Measurements from ENCODE around the gene ARHGEF11. TPM values are rescaled to one million over a fixed set of nuclear protein-coding genes. Genes with fewer than 3 reads are reported as not detected.

ARHGEF11 gene
- total RNA-seq, 1 experiment from 2014 or later, result 41.1 TPM

DNA sequence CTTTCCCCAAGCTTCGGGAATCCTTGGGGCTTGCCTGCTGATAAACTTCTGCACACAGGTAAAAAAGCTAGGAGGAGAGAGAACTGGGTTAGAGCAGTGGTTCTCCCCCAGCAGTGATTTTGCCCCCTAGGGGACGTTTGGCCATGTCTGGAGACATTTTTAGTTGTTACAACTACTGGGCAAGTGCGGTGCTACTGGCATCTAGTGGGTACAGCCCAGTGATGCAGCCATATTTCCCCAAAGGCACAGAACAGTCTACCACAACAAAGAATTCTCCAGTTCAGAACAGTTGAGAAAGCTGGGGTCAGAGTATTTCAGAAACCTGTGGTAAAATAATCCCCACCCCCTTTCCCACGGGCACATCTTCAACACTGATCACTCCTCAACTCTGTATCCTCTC lies 83.8 kb downstream of the ARHGEF11 start:
- H3K4me2 ChIP-seq (ENCODE audit: insufficient read depth, insufficient read length, low read length), result no peak overlapping the region
- no peak overlapping the region for H2BK20ac ChIP-seq (ENCODE audit: low read depth, low read length, poor library complexity, severe bottlenecking)
- no peak overlapping the region for H4K91ac ChIP-seq (ENCODE audit: insufficient read length, low read depth, low read length)
- no peaks in the 10 kb centered on the region for H3K79me2 ChIP-seq (ENCODE audit: insufficient read depth, low read length)
- H3K27ac ChIP-seq (ENCODE audit: insufficient read length, low read depth, low read length), result no peak overlapping the region
- H2AK5ac ChIP-seq (ENCODE audit: insufficient read length, low read length), result no peak overlapping the region
- H3K4me1 ChIP-seq (ENCODE audit: insufficient read depth, low read length), result no peaks in the 10 kb centered on the region
- no peak overlapping the region for H2BK12ac ChIP-seq (ENCODE audit: insufficient read length, low read depth, low read length)
- H4K5ac ChIP-seq (ENCODE audit: insufficient read length, low read depth, low read length), result no peak overlapping the region
- H2BK5ac ChIP-seq (ENCODE audit: insufficient read length, low read length), result no peak overlapping the region
- H3T11ph ChIP-seq (ENCODE audit: low read length), result no peak overlapping the region
- H4K8ac ChIP-seq (replicated peaks; ENCODE audit: insufficient read length, low read depth, low read length), result no peak overlapping the region
- H3K18ac ChIP-seq (ENCODE audit: insufficient read length, low read depth, low read length), result no peak overlapping the region
- no peak overlapping the region for H3K14ac ChIP-seq (ENCODE audit: insufficient read depth, low read length)
- H3K9ac ChIP-seq (ENCODE audit: extremely low read depth, insufficient read length, low read length), result no peak overlapping the region
- H3K9me3 ChIP-seq (ENCODE audit: control insufficient read depth, low read depth, low read length), result no peaks in the 10 kb centered on the region
- H3K56ac ChIP-seq (ENCODE audit: insufficient read length, low read depth, low read length), result no peak overlapping the region
- TF ChIP-seq, protein P1, sequence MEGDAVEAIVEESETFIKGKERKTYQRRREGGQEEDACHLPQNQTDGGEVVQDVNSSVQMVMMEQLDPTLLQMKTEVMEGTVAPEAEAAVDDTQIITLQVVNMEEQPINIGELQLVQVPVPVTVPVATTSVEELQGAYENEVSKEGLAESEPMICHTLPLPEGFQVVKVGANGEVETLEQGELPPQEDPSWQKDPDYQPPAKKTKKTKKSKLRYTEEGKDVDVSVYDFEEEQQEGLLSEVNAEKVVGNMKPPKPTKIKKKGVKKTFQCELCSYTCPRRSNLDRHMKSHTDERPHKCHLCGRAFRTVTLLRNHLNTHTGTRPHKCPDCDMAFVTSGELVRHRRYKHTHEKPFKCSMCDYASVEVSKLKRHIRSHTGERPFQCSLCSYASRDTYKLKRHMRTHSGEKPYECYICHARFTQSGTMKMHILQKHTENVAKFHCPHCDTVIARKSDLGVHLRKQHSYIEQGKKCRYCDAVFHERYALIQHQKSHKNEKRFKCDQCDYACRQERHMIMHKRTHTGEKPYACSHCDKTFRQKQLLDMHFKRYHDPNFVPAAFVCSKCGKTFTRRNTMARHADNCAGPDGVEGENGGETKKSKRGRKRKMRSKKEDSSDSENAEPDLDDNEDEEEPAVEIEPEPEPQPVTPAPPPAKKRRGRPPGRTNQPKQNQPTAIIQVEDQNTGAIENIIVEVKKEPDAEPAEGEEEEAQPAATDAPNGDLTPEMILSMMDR (conservative IDR thresholded peaks at IDR 0.05), result peak; percentile 55
- no CpG with 5 or more reads among the region's 4 CpGs for WGBS (ENCODE audit: extremely low coverage, insufficient read length, low lambda C conversion rate)
- Mint-ChIP-seq H3K27ac (no peak overlapping the region; a peak in 1 of 7 replicates), H3K27me3 (ENCODE audit: low read depth) (no peaks in the 10 kb centered on the region), H3K4me1 (no peaks in the 10 kb centered on the region), H3K9me3 (no peaks in the 10 kb centered on the region), H3K36me3 (ENCODE audit: insufficient read depth in 1 of 3, low read depth in 3 of 3) (peaks cover 21 to 88% (median 71%) of the 10 kb centered on the region in 3 experiments; a peak in 6 of 7 replicates), H3K4me3 (no peak overlapping the region)
- no peak overlapping the region for H3K23ac ChIP-seq (ENCODE audit: insufficient read length, low read depth, low read length)
- H2AFZ ChIP-seq (ENCODE audit: low read length), result no peak overlapping the region
- no peak overlapping the region for H2BK15ac ChIP-seq (ENCODE audit: low read depth, low read length)
- H3K23me2 ChIP-seq (ENCODE audit: insufficient read length, low read depth, low read length, poor library complexity, severe bottlenecking), result no peaks in the 10 kb centered on the region
- no peaks in the 10 kb centered on the region for H3K79me1 ChIP-seq (ENCODE audit: insufficient read depth, low read depth, low read length, poor library complexity, severe bottlenecking)
- no peak overlapping the region for H3K4ac ChIP-seq (ENCODE audit: low read depth, low read length)
- DNase-seq, result no peak
- no peaks in the 10 kb centered on the region for H4K20me1 ChIP-seq (ENCODE audit: control insufficient read depth, insufficient read depth, insufficient read length)
- no peak overlapping the region for H2BK120ac ChIP-seq (ENCODE audit: low read depth, low read length, poor library complexity, severe bottlenecking)
- no peaks in the 10 kb centered on the region for H3K27me3 ChIP-seq (ENCODE audit: insufficient read depth, low read length)

Data from H9 (cell line).